Measurements from ENCODE around the gene FBN1. TPM values are rescaled to one million over a fixed set of nuclear protein-coding genes. Genes with fewer than 3 reads are reported as not detected.
A peak's percentile ranks its signal among the peaks of the same experiment; 100 is the strongest.

Gene FBN1
- total RNA-seq, 4 donors from 2014 or later, result 153 to 266 (median 203) TPM

DNA sequence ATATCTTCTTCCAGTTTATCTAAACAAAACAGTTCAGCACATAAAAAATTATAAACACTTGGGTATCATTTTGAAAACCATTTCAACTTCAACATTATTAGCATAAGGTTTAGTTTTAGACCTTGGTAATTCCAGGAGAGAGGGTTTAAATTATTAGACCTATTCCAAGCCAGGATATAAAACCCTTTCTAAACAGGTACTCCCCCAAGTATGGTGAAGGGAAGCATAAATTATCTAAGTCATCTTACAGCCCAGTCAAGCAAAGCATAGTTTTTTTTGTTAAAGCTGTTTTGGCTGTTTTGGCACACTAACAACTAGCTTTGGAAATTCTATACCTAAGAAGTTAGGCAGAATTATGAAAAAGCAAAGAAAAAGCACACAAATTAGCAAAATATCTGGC is 87.3 kb downstream of the FBN1 start:
- ATAC-seq, result no peak
- H3K4me3 ChIP-seq, result no peak overlapping the region
- no peaks in the 10 kb centered on the region for H3K27me3 ChIP-seq
- H3K27ac ChIP-seq, result peak overlapping the region in 3 of 4 donors; percentile 80 to 86 (median 80)
- no peaks in the 10 kb centered on the region for H3K9me3 ChIP-seq
- H3K4me1 ChIP-seq, result peaks cover 32 to 89% (median 39%) of the 10 kb centered on the region in 3 donors
- no peaks in the 10 kb centered on the region for H3K36me3 ChIP-seq
- TF ChIP-seq POLR2AphosphoS5 (IDR thresholded peaks at IDR 0.05) (no peak), EP300 (IDR thresholded peaks at IDR 0.05) (no peak), POLR2A (IDR thresholded peaks at IDR 0.05) (no peak)
- TF ChIP-seq, protein P1, sequence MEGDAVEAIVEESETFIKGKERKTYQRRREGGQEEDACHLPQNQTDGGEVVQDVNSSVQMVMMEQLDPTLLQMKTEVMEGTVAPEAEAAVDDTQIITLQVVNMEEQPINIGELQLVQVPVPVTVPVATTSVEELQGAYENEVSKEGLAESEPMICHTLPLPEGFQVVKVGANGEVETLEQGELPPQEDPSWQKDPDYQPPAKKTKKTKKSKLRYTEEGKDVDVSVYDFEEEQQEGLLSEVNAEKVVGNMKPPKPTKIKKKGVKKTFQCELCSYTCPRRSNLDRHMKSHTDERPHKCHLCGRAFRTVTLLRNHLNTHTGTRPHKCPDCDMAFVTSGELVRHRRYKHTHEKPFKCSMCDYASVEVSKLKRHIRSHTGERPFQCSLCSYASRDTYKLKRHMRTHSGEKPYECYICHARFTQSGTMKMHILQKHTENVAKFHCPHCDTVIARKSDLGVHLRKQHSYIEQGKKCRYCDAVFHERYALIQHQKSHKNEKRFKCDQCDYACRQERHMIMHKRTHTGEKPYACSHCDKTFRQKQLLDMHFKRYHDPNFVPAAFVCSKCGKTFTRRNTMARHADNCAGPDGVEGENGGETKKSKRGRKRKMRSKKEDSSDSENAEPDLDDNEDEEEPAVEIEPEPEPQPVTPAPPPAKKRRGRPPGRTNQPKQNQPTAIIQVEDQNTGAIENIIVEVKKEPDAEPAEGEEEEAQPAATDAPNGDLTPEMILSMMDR (IDR thresholded peaks at IDR 0.05), result no peak

DNA sequence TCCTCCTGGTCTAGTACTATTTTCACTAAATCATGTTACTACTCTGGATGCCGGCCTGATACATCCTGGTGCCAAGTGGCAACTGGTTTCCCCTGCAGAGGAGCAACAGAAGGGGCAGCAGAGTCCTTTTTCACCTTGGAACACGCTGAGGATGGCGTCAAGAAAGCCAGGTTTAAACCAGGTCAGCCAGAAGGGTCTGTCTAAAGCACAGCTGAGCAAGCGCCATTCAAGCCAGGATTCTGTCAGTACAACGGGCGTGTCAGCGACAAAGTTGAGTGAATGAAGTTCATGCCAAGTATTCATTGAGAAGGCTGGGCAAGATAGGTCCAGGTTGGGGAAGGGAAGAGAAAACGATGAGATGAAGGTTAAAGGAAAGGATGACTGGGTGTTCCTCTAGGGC is 88.2 kb downstream of the FBN1 start:
- Histone ChIP-seq H3K27ac (peak overlapping the region; percentile 34 to 80 (median 78)), H3K4me3 (no peak overlapping the region), H3K36me3 (no peaks in the 10 kb centered on the region), H3K4me1 (peaks cover 32 to 91% (median 39%) of the 10 kb centered on the region in 3 donors), H3K27me3 (no peaks in the 10 kb centered on the region), H3K9me3 (no peaks in the 10 kb centered on the region)
- 35 to 84% methylated on average over 2 to 5 of the region's 8 CpGs for whole genome bisulfite sequencing, 2 donors (ENCODE audit: low coverage in 1 of 2)
- ATAC-seq, result no peak
- TF ChIP-seq POLR2AphosphoS5 (IDR thresholded peaks at IDR 0.05), result no peak
- TF ChIP-seq, protein P1 (IDR thresholded peaks at IDR 0.05), result no peak
- no peak for TF ChIP-seq EP300 (IDR thresholded peaks at IDR 0.05)
- TF ChIP-seq POLR2A (IDR thresholded peaks at IDR 0.05), result no peak

DNA sequence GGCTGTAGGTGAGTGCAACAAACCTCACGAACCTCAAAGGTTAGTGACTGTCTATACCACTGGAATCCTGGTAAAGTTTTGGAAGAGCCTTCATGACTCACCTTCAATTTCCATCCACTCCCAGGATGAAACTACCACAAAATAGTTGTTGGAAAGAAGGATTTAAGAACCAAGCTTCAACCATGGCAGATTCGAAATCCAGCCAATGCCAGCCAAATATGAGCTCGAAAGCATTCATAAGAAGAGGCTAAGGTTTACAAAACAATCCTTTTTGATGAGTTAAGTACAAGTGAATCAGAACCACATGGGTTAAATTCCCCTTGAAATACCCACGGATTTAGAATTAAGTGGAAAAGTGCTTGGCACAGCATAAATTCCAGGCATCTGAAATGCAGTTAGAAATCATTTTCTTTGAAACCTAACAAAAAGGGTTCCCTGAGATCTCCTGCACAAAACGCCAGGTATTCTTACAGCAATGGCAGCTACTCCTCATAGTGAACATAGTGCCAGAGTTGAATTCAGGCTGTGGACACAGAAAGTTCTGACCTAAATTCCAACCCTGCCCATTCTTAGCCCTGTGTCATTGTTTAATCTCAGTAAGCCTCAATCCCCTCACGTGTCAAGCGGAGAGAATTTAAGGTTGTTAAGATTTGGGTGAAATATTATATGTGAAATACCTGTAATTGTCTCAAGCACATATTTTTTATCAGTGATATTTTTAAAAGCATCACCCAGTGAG is 89.2 kb downstream of the FBN1 start:
- Histone ChIP-seq H3K36me3 (no peaks in the 10 kb centered on the region), H3K4me3 (no peak overlapping the region), H3K27ac (peak overlapping the region; percentile 34 to 80 (median 78)), H3K9me3 (no peaks in the 10 kb centered on the region), H3K27me3 (no peaks in the 10 kb centered on the region), H3K4me1 (peaks cover 32 to 88% (median 39%) of the 10 kb centered on the region in 3 donors)
- TF ChIP-seq, protein P1 (IDR thresholded peaks at IDR 0.05), result no peak
- TF ChIP-seq POLR2A (IDR thresholded peaks at IDR 0.05), result no peak
- TF ChIP-seq EP300 (IDR thresholded peaks at IDR 0.05), result no peak
- no peak for TF ChIP-seq POLR2AphosphoS5 (IDR thresholded peaks at IDR 0.05)
- no peak for ATAC-seq
- 44 to 68% methylated on average over 6 to 7 of the region's 7 CpGs for WGBS, 2 donors (ENCODE audit: low coverage in 1 of 2)

DNA sequence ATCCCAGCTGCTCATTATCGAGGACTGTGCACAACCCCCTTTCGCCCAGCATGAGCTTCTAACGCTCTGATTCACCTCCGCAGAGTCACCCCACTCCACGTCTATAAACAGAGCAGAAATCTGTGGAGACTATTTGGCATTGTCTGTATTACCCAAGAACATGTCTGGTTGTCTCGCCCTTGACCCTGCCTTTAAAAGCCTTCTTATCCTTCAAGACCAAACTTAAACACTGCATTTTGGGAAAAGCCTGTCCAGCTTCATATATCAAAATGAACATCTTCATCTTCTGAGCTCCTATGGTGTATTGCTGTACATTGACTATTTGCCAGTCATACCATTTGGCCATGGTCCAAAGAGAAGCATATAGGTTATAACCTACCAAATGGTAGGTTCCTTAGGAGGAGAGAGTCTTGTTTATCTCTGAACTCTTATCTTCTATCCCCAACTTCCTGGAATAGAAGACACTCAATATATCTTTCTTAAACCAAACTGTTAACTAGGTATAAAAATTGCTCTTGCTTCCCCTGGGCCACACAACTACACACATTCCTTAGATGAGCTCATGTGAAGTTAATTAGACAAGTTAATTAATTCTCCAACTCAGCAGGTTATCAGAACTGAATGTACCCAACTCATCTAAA is 90.1 kb downstream of the FBN1 start:
- 61 to 80% methylated on average over 4 to 6 of the region's 6 CpGs for WGBS, 2 donors (ENCODE audit: low coverage in 1 of 2)
- Histone ChIP-seq H3K27ac (peak overlapping the region; percentile 26 to 80 (median 43)), H3K27me3 (no peaks in the 10 kb centered on the region), H3K36me3 (no peaks in the 10 kb centered on the region), H3K9me3 (no peaks in the 10 kb centered on the region), H3K4me3 (no peak overlapping the region), H3K4me1 (peaks cover 29 to 87% (median 39%) of the 10 kb centered on the region in 3 donors)
- no peak for TF ChIP-seq POLR2A (IDR thresholded peaks at IDR 0.05)
- TF ChIP-seq, protein P1 (IDR thresholded peaks at IDR 0.05), result no peak
- no peak for TF ChIP-seq POLR2AphosphoS5 (IDR thresholded peaks at IDR 0.05)
- no peak for TF ChIP-seq EP300 (IDR thresholded peaks at IDR 0.05)
- no peak for ATAC-seq
